HCT116 (cell line): Measurements from ENCODE around the gene MYEF2. TPM values are rescaled to one million over a fixed set of nuclear protein-coding genes. Genes with fewer than 3 reads are reported as not detected.

Experiments
- ATAC-seq: fragments of 200-7000 bp; cut with Tn5 transposase; 2 replicates; pipeline ENCODE4 v1.9.1; 2020; ENCODE audit warnings: mild to moderate bottlenecking, moderate library complexity
- BruUV-seq: library from RNA; stranded (reverse); fragments of 400-500 nt; replicated peaks from 2 replicates; lab custom pipeline; 2021; lab: Mats Ljungman, UMichigan
- CTCF ChIA-PET: fragments of 300-600 bp; sonication (Branson Sonifier 250); formaldehyde crosslinking; loops from one replicate; lab custom pipeline; 2021; ENCODE audit warnings: antibody characterized with exemption; lab: Charles Lee
- POLR2A ChIA-PET: fragments of 300-600, 350-600 bp; sonication (Branson Sonifier 250); formaldehyde crosslinking; loops from one replicate; lab custom pipeline; 2021; ENCODE audit warnings: antibody characterized with exemption; lab: Charles Lee
- RAD21 ChIA-PET, 2 experiments: fragments of 300-600 bp; sonication (Branson Sonifier 250); formaldehyde crosslinking; loops; one replicate each; lab custom pipeline; 2023; ENCODE audit warnings: low total read pairs in 2 of 2; ENCODE audit not compliant: uncharacterized antibody in 2 of 2, unreplicated experiment in 2 of 2, low non-redundant PET in 1 of 2; lab: Charles Lee
- DNase-seq: peaks from one replicate; pipeline ENCODE4 v3.0.0-alpha.2; 2010; ENCODE audit warnings: low read depth, low spot score
- H2AFZ ChIP-seq: fragments of 200-600 bp; shearing (Covaris generic), sonication (generic); 2 replicates; pipeline ENCODE4 v1.6.1; 2017; ENCODE audit warnings: low read depth, mixed run types, mixed read lengths, antibody characterized with exemption, low read length; ENCODE audit not compliant: poor library complexity, severe bottlenecking
- H3K27ac ChIP-seq: 2 replicates; pipeline ENCODE4 v1.5.1; 2012; ENCODE audit warnings: low read depth, low read length
- H3K27me3 ChIP-seq: fragments of 200-600 bp; sonication (generic); 2 replicates; pipeline ENCODE4 v1.6.1; 2016; ENCODE audit warnings: mixed run types, low read length, mixed read lengths; ENCODE audit not compliant: insufficient read depth
- H3K36me3 ChIP-seq, 2 experiments: fragments of 200-500 bp in 1 of 2; fragments of 200-600 bp in 1 of 2; sonication (Bioruptor generic) in 1 of 2; sonication (generic) in 1 of 2; 2 replicates each; pipeline versions ENCODE4 v1.5.1 to v1.6.1; 2014 to 2016; ENCODE audit warnings: low read length in 2 of 2, inconsistent platforms in 1 of 2, mixed read lengths in 1 of 2, mixed run types in 1 of 2; ENCODE audit not compliant: insufficient read depth in 2 of 2, control insufficient read depth in 1 of 2
- H3K4me1 ChIP-seq, 2 experiments: fragments of 200-600 bp in 1 of 2; sonication (generic) in 1 of 2; 2 replicates each; pipeline versions ENCODE4 v1.5.1 to v1.6.1; 2012 to 2017; ENCODE audit warnings: low read length in 2 of 2, inconsistent platforms in 1 of 2, mild to moderate bottlenecking in 1 of 2, mixed read lengths in 1 of 2, mixed run types in 1 of 2, moderate library complexity in 1 of 2; ENCODE audit not compliant: insufficient read depth in 2 of 2, control insufficient read depth in 1 of 2
- H3K4me2 ChIP-seq: fragments of 200-600 bp; sonication (generic); 2 replicates; pipeline ENCODE4 v1.6.1; 2017; ENCODE audit warnings: mixed run types, low read length, mixed read lengths
- H3K4me3 ChIP-seq, 2 experiments: fragments of 200-600 bp in 1 of 2; sonication (generic) in 1 of 2; replicated peaks in 1 of 2; 2 replicates each; pipeline ENCODE4 v1.5.1; 2011 to 2016; ENCODE audit warnings: low read length in 2 of 2, control low read depth in 1 of 2, low read depth in 1 of 2, mild to moderate bottlenecking in 1 of 2, mixed read lengths in 1 of 2, mixed run types in 1 of 2
- H3K79me2 ChIP-seq: fragments of 200-600 bp; sonication (generic); 2 replicates; pipeline ENCODE4 v1.6.1; 2017; ENCODE audit warnings: mild to moderate bottlenecking, mixed run types, low read length, moderate library complexity, mixed read lengths; ENCODE audit not compliant: insufficient read depth
- H3K9ac ChIP-seq: fragments of 200-600 bp; sonication (generic); 2 replicates; pipeline ENCODE4 v1.6.1; 2016; ENCODE audit warnings: low read length, mixed read lengths
- H3K9me2 ChIP-seq: fragments of 200-600 bp; sonication (generic), shearing (Covaris generic); 2 replicates; pipeline ENCODE4 v1.6.1; 2017; ENCODE audit warnings: mixed run types, mild to moderate bottlenecking, moderate library complexity; ENCODE audit not compliant: insufficient read depth
- H3K9me3 ChIP-seq, 2 experiments: fragments of 200-500 bp in 1 of 2; fragments of 200-600 bp in 1 of 2; sonication (Bioruptor generic) in 1 of 2; sonication (generic) in 1 of 2; 2 replicates each; pipeline ENCODE4 v1.6.1; 2014 to 2017; ENCODE audit warnings: low read length in 2 of 2, mixed read lengths in 2 of 2, inconsistent platforms in 1 of 2, low read depth in 1 of 2, mild to moderate bottlenecking in 1 of 2, mixed run types in 1 of 2, moderate library complexity in 1 of 2; ENCODE audit not compliant: control insufficient read depth in 1 of 2, insufficient read depth in 1 of 2
- H4K20me1 ChIP-seq: fragments of 200-600 bp; sonication (generic), shearing (Covaris generic); 2 replicates; pipeline ENCODE4 v1.6.1; 2017; ENCODE audit warnings: mixed run types, mild to moderate bottlenecking, moderate library complexity; ENCODE audit not compliant: insufficient read depth
- CBX3 ChIP-seq: IDR thresholded peaks from 2 replicates; pipeline ENCODE4 v1.6.1; 2012; ENCODE audit warnings: low read depth
- CEBPB ChIP-seq: IDR thresholded peaks from 2 replicates; pipeline ENCODE4 v1.6.1; 2012; ENCODE audit warnings: low read depth
- EZH2phosphoT487 ChIP-seq: fragments of 200-600 bp; IDR thresholded peaks from 2 replicates; pipeline ENCODE4 v1.6.1; 2018; ENCODE audit warnings: antibody characterized with exemption, borderline replicate concordance
- POLR2AphosphoS5 ChIP-seq: IDR thresholded peaks from 2 replicates; pipeline ENCODE4 v1.6.1; 2011; ENCODE audit warnings: mild to moderate bottlenecking, low read depth, low read length, moderate library complexity
- SIN3A ChIP-seq: IDR thresholded peaks from 2 replicates; pipeline ENCODE4 v1.6.1; 2012; ENCODE audit warnings: low read depth
- SRF ChIP-seq: IDR thresholded peaks from 2 replicates; pipeline ENCODE4 v1.6.1; 2012; ENCODE audit warnings: low read depth
- TCF7L2 ChIP-seq: IDR thresholded peaks from 2 replicates; pipeline ENCODE4 v1.7.0; 2011; ENCODE audit warnings: borderline replicate concordance, inconsistent platforms; ENCODE audit not compliant: insufficient read depth, insufficient read length; ENCODE audit errors: extremely low read depth
- YY1 ChIP-seq: IDR thresholded peaks from 2 replicates; pipeline ENCODE4 v1.6.1; 2011; ENCODE audit warnings: low read length, low read depth, moderate library complexity, mild to moderate bottlenecking; ENCODE audit not compliant: insufficient replicate concordance; ENCODE audit errors: extremely low read depth
- ZNF274 ChIP-seq: fragments of 200-500 bp; sonication (Bioruptor generic); IDR thresholded peaks from 2 replicates; pipeline ENCODE4 v1.6.1; 2014; ENCODE audit warnings: mild to moderate bottlenecking, low read depth, low read length, inconsistent platforms
- intact Hi-C: fragments of 100-400 bp; cut with micrococcal nuclease; formaldehyde crosslinking; loops from 2 replicates; pipeline ENCODE4 v1.10.0; 2022
- total RNA-seq: library from RNA; stranded (reverse); gene quantifications from one replicate; pipeline ENCODE4 v1.2.1, GENCODE V29; 2021; ENCODE audit not compliant: unreplicated experiment
- TF ChIP-seq, protein P1 (sequence below): IDR thresholded peaks from 2 replicates; pipeline ENCODE4 v1.6.1; 2012; ENCODE audit warnings: low read depth

Gene MYEF2
- total RNA-seq, 1 experiment from 2014 or later, result 0.69 TPM

DNA sequence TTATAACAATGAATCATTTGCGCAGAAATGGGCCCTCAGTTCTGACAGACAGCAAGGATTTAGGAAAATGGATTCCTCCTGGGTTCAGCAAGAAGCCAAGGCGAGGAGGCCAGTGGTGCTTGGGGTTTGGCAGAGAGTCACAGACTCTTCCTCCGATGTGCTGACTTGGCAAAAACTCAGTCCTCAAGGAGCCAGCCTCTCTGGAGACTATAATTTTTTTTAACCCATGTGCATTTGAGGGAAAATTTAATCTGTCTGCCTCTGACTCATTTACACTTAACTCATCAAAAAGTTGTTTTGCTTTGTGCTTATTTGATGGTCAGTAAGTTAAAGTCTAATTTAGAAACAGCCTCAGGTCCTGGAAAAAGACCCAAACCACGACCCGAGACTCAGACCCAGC is 91.5 kb downstream of the MYEF2 start:
- H3K27me3 ChIP-seq, result no peaks in the 10 kb centered on the region
- H3K9me3 ChIP-seq, result no peaks in the 10 kb centered on the region; a peak in 1 of 4 replicates
- POLR2A ChIA-PET, result no interaction called here
- H3K9me2 ChIP-seq, result no peaks in the 10 kb centered on the region
- no peaks in the 10 kb centered on the region for H3K79me2 ChIP-seq
- DNase-seq (no peak), ATAC-seq (no peak)
- RAD21 ChIA-PET, result no interaction called here
- no peaks in the 10 kb centered on the region for H3K4me1 ChIP-seq
- no peak overlapping the region for H3K4me2 ChIP-seq
- no peak overlapping the region for H2AFZ ChIP-seq
- no peak for TF ChIP-seq POLR2AphosphoS5
- no peak for TF ChIP-seq YY1
- TF ChIP-seq, protein P1, sequence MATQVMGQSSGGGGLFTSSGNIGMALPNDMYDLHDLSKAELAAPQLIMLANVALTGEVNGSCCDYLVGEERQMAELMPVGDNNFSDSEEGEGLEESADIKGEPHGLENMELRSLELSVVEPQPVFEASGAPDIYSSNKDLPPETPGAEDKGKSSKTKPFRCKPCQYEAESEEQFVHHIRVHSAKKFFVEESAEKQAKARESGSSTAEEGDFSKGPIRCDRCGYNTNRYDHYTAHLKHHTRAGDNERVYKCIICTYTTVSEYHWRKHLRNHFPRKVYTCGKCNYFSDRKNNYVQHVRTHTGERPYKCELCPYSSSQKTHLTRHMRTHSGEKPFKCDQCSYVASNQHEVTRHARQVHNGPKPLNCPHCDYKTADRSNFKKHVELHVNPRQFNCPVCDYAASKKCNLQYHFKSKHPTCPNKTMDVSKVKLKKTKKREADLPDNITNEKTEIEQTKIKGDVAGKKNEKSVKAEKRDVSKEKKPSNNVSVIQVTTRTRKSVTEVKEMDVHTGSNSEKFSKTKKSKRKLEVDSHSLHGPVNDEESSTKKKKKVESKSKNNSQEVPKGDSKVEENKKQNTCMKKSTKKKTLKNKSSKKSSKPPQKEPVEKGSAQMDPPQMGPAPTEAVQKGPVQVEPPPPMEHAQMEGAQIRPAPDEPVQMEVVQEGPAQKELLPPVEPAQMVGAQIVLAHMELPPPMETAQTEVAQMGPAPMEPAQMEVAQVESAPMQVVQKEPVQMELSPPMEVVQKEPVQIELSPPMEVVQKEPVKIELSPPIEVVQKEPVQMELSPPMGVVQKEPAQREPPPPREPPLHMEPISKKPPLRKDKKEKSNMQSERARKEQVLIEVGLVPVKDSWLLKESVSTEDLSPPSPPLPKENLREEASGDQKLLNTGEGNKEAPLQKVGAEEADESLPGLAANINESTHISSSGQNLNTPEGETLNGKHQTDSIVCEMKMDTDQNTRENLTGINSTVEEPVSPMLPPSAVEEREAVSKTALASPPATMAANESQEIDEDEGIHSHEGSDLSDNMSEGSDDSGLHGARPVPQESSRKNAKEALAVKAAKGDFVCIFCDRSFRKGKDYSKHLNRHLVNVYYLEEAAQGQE, result no peak
- TF ChIP-seq SRF, result no peak
- no peak for TF ChIP-seq TCF7L2
- no peak for TF ChIP-seq SIN3A
- TF ChIP-seq ZNF274, result no peak
- TF ChIP-seq EZH2phosphoT487, result no peak
- TF ChIP-seq CBX3, result no peak
- TF ChIP-seq CEBPB, result no peak
- H3K4me3 ChIP-seq, result no peak overlapping the region
- BruUV-seq, result no TSS peak
- no peak overlapping the region for H3K9ac ChIP-seq
- H4K20me1 ChIP-seq, result no peaks in the 10 kb centered on the region
- H3K36me3 ChIP-seq, result no peaks in the 10 kb centered on the region
- CTCF ChIA-PET, result no interaction called here
- H3K27ac ChIP-seq, result no peak overlapping the region
- intact Hi-C loops, result no loop called here
